ENCODE measurements around the gene CAV2. TPM values are rescaled to one million over a fixed set of nuclear protein-coding genes. Genes with fewer than 3 reads are reported as not detected.

The CAV2 gene
- total RNA-seq, 4 donors from 2014 or later = 86.4 to 172 (median 132) TPM

- H3K4me3 ChIP-seq = no peak overlapping the region
- 79% methylated on average over 4 of the region's 4 CpGs for WGBS, 2 donors
- no peak for DNase-seq (ENCODE audit: low spot score in 2 of 2)
- peak overlapping the region in 2 of 4 donors; percentile 62 to 68 for H3K27ac ChIP-seq
- no peaks in the 10 kb centered on the region for H3K27me3 ChIP-seq
- no peak for TF ChIP-seq POLR2A (IDR thresholded peaks at IDR 0.05)
- no peak for TF ChIP-seq EP300 (IDR thresholded peaks at IDR 0.05)
- TF ChIP-seq CTCF (IDR thresholded peaks at IDR 0.05) = no peak
- peaks cover 0 to 52% (median 6%) of the 10 kb centered on the region in 4 donors for H3K4me1 ChIP-seq
- H3K9me3 ChIP-seq = no peaks in the 10 kb centered on the region
- H3K36me3 ChIP-seq = peaks cover 0 to 7% (median 0%) of the 10 kb centered on the region in 3 donors
Observed at GRCh38 chr7:116557901-116558300, 58.4 kb downstream of the CAV2 start.

Other genes starting within 250 kb of the CAV2 start
- gene CAV1, start 25.3 kb downstream of the CAV2 start, total RNA-seq = 100 to 1,000 TPM; 196 to 375 (median 312) TPM
- gene MET, start 172.5 kb downstream of the CAV2 start, total RNA-seq = 10 to 100 TPM; 22.6 to 49.8 (median 37.1) TPM